NCI-H2029 (cell line): ENCODE measurements around the gene XAB2.
"Not testable (repeated sequence)": the region's sequence is repeated elsewhere in the genome, so short reads cannot be mapped to it uniquely, and the experiment has no call there.

Source experiments
- DNase-seq: peaks from one replicate; lab custom pipeline; 2025; lab: John Stamatoyannopoulos, UW

Gene XAB2

GRCh38 chr19:7577422-7577821 is 51.9 kb downstream of the XAB2 start:
- not testable (repeated sequence) for DNase-seq

DNA sequence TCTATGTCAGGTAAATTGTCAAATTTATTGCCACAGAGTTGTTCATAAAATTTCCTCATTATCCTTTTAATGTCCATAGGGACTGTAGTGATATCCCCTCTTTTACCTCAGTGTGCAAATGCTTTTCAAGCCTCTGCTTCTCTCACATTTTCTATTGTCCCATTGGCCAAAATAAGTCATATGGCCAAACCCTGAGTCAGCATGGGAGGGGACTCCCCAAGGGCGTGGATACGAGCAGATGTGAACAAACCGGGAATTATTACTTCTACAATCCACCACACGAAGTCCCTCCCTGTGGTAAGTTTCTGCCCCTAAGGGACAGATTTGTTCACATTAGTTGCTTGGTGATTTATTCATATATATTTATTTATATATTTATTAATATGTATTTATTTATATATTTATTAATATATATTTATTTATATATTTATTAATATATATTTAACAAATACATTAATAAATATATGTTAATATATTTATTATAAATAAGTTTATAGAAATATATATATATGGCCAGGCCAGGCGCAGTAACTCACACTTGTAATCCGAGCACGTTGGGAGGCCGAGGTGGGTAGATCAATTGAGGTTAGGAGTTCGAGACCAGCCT is 53.8 kb downstream of the XAB2 start:
- no peak for DNase-seq

DNA sequence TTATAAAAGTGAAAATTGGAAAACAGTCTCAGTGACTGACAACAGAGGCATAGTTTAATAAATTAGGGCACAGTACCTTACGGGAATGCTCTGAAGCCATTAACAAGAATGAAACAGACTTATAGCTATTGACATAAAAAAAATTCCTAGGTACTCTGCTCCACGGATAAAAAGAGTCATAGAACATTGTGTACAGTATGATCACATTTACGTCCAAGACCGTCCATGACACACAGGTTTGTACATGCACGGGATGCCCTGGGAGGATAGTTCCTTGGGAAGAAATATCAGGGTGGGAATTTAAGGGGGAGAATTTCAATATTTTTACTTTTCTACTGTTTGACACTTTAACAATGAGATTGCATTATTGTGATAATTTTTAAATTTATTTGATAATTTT is 58.6 kb downstream of the XAB2 start:
- DNase-seq = no peak
